IMR-90 (cell line): ENCODE data around the gene HYDIN. TPM values are rescaled to one million over a fixed set of nuclear protein-coding genes. Genes with fewer than 3 reads are reported as not detected.
"Not testable (repeated sequence)": the region's sequence is repeated elsewhere in the genome, so short reads cannot be mapped to it uniquely, and the experiment has no call there.

Experiments
- ATAC-seq: fragments of 200-7000 bp; cut with Tn5 transposase; 2 replicates; pipeline ENCODE4 v1.9.1; 2020; ENCODE audit warnings: low read depth, mild to moderate bottlenecking, moderate library complexity
- BruUV-seq: library from RNA; stranded (reverse); fragments of 400-500 nt; replicated peaks from 2 replicates; lab custom pipeline; 2021; lab: Mats Ljungman, UMichigan
- CTCF ChIA-PET: fragments of 300-600 bp; formaldehyde crosslinking; extraction: SDS; loops from one replicate; lab custom pipeline; 2021; ENCODE audit warnings: antibody characterized with exemption; lab: Yijun Ruan, JAX
- POLR2A ChIA-PET: fragments of 300-600 bp; sonication (Branson Sonifier 250); formaldehyde crosslinking; loops from one replicate; lab custom pipeline; 2022; ENCODE audit warnings: antibody characterized with exemption; ENCODE audit not compliant: unreplicated experiment; lab: Charles Lee
- DNase-seq: peaks from one replicate; pipeline ENCODE4 v3.0.0; 2013
- H2AFZ ChIP-seq: replicated peaks from 2 replicates; pipeline ENCODE3; 2013; ENCODE audit warnings: low read length, mild to moderate bottlenecking; ENCODE audit not compliant: poor library complexity
- H2AK5ac ChIP-seq: 2 replicates; pipeline ENCODE4 v1.6.1; 2013; ENCODE audit warnings: low read depth, low read length, inconsistent platforms
- H2AK9ac ChIP-seq: replicated peaks from 2 replicates; pipeline ENCODE3; 2013; ENCODE audit warnings: mild to moderate bottlenecking, low read depth, low read length, moderate library complexity; ENCODE audit not compliant: poor library complexity
- H2BK120ac ChIP-seq: 2 replicates; pipeline ENCODE4 v1.6.1; 2013; ENCODE audit warnings: low read depth, low read length, inconsistent platforms
- H2BK15ac ChIP-seq: 3 replicates; pipeline ENCODE4 v1.6.1; 2013; ENCODE audit warnings: low read depth, low read length, inconsistent platforms
- H2BK20ac ChIP-seq: 2 replicates; pipeline ENCODE4 v1.6.1; 2013; ENCODE audit warnings: low read depth, mild to moderate bottlenecking, inconsistent platforms, low read length, moderate library complexity
- H2BK5ac ChIP-seq: 2 replicates; pipeline ENCODE4 v1.6.1; 2013; ENCODE audit warnings: mild to moderate bottlenecking, low read depth, low read length, inconsistent platforms; ENCODE audit not compliant: poor library complexity, severe bottlenecking
- H3K14ac ChIP-seq: replicated peaks from 2 replicates; pipeline ENCODE4 v1.6.1; 2013; ENCODE audit warnings: low read depth, low read length, inconsistent platforms
- H3K18ac ChIP-seq: 2 replicates; pipeline ENCODE4 v1.6.1; 2013; ENCODE audit warnings: low read depth, low read length, control low read depth
- H3K23ac ChIP-seq: 2 replicates; pipeline ENCODE4 v1.6.1; 2013; ENCODE audit warnings: low read depth, low read length, inconsistent platforms
- H3K27ac ChIP-seq: 2 replicates; pipeline ENCODE4 v1.5.1; 2013; ENCODE audit warnings: mild to moderate bottlenecking, control low read depth, low read length; ENCODE audit not compliant: insufficient read depth
- H3K27me3 ChIP-seq: 2 replicates; pipeline ENCODE4 v1.6.1; 2013; ENCODE audit warnings: low read length; ENCODE audit not compliant: control insufficient read depth, insufficient read depth
- H3K36me3 ChIP-seq: 2 replicates; pipeline ENCODE4 v1.6.1; 2013; ENCODE audit warnings: low read length, mixed read lengths; ENCODE audit not compliant: control insufficient read depth, insufficient read depth
- H3K4ac ChIP-seq: 2 replicates; pipeline ENCODE4 v1.6.1; 2013; ENCODE audit warnings: low read depth, low read length, inconsistent platforms
- H3K4me1 ChIP-seq: 2 replicates; pipeline ENCODE4 v1.6.1; 2013; ENCODE audit warnings: low read length, mixed read lengths; ENCODE audit not compliant: control insufficient read depth, insufficient read depth
- H3K4me2 ChIP-seq: 2 replicates; pipeline ENCODE4 v1.6.1; 2013; ENCODE audit warnings: low read depth, mild to moderate bottlenecking, control low read depth, low read length, moderate library complexity
- H3K4me3 ChIP-seq: 2 replicates; pipeline ENCODE4 v1.5.1; 2013; ENCODE audit warnings: low read depth, mild to moderate bottlenecking, control low read depth, low read length, moderate library complexity; ENCODE audit not compliant: insufficient read depth
- H3K56ac ChIP-seq: 2 replicates; pipeline ENCODE4 v1.6.1; 2013; ENCODE audit warnings: low read length, inconsistent platforms; ENCODE audit not compliant: insufficient read depth; ENCODE audit errors: extremely low read depth
- H3K79me1 ChIP-seq, 2 experiments: 2 replicates each; pipeline ENCODE4 v1.6.1; 2013; ENCODE audit warnings: low read length in 2 of 2, inconsistent platforms in 1 of 2, low read depth in 1 of 2
- H3K9ac ChIP-seq: 2 replicates; pipeline ENCODE4 v1.6.1; 2013; ENCODE audit warnings: low read depth, low read length, control low read depth
- H3K9me1 ChIP-seq: 2 replicates; pipeline ENCODE4 v1.6.1; 2013; ENCODE audit warnings: low read length, inconsistent platforms; ENCODE audit not compliant: insufficient read depth
- H3K9me3 ChIP-seq: 2 replicates; pipeline ENCODE4 v1.6.1; 2013; ENCODE audit warnings: low read length; ENCODE audit not compliant: control insufficient read depth, insufficient read depth
- H4K20me1 ChIP-seq: 2 replicates; pipeline ENCODE4 v1.6.1; 2013; ENCODE audit warnings: low read length, inconsistent platforms; ENCODE audit not compliant: insufficient read depth
- H4K5ac ChIP-seq: 2 replicates; pipeline ENCODE4 v1.6.1; 2013; ENCODE audit warnings: mild to moderate bottlenecking, low read depth, low read length, control low read depth
- H4K8ac ChIP-seq, 2 experiments: 2 replicates each; pipeline ENCODE4 v1.6.1; 2013; ENCODE audit warnings: low read depth in 2 of 2, low read length in 2 of 2, control low read depth in 1 of 2, inconsistent platforms in 1 of 2
- H4K91ac ChIP-seq: 2 replicates; pipeline ENCODE4 v1.6.1; 2013; ENCODE audit warnings: low read depth, low read length, inconsistent platforms; ENCODE audit not compliant: insufficient read depth
- WGBS, 2 experiments: methylation state at CpG; one replicate each; pipeline versions ENCODE4 v1.1.5 to v1.1.7; 2013; ENCODE audit warnings: missing lambda C conversion rate in 2 of 2; ENCODE audit not compliant: insufficient read length in 1 of 2; ENCODE audit errors: extremely low coverage in 2 of 2; 5-methylcytosine and 5-hydroxymethylcytosine counted together
- dilution Hi-C: fragments of 300-500 bp; cut with HindIII; formaldehyde crosslinking; loops from one replicate; pipeline ENCODE4 v1.14.3; 2018; ENCODE audit warnings: low sequenced_read_pairs; ENCODE audit not compliant: unreplicated experiment
- in situ Hi-C: fragments of 300-500 bp; cut with MboI; formaldehyde crosslinking; loops from 3 replicates; pipeline ENCODE4 v1.14.3; 2019; ENCODE audit warnings: low sequenced_read_pairs, inconsistent platforms, mixed read lengths
- intact Hi-C: fragments of 100-400 bp; cut with micrococcal nuclease; formaldehyde crosslinking; loops from 2 replicates; pipeline ENCODE4 v1.10.0; 2022
- polyA plus RNA-seq, 3 experiments: library from polyadenylated mRNA; depleted of rRNA; stranded (reverse); fragments of >200 nt; gene quantifications; 2 replicates each; pipeline ENCODE4 v1.2.3, GENCODE V29; 2012; ENCODE audit warnings: low replicate concordance in 1 of 3
- total RNA-seq: library from RNA; depleted of rRNA; stranded (reverse); fragments of >200 nt; gene quantifications from 2 replicates; pipeline ENCODE4 v1.2.3, GENCODE V29; 2012

Gene HYDIN
- total and polyA plus RNA-seq, 2 of the 4 experiments (the other 2 are of a cell fraction) = 0.18 to 0.27 TPM

DNA sequence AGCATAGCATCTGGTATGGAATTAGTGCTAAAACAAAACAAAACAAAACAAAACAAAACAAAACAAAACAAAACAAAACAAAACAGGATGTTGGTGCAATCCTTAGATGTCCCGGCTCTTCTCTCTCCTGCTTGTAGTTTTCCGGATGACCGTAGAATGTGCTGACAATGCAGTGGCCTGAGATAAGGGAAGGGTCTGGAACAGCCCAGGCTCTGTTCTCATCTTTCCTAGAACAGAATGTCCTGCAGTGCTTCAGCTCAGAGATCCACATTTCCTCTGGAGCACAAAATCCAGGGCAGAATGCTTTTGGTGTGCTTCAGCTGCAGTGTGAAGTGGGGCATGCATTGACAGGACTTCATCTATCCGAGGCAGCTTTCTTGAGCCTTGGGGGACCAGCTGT, 345.9 kb downstream of the HYDIN start:
- H2AK9ac ChIP-seq, H4K8ac ChIP-seq, H3K36me3 ChIP-seq, H3K23ac ChIP-seq, H3K56ac ChIP-seq, H4K91ac ChIP-seq, H3K4ac ChIP-seq, H3K18ac ChIP-seq, dilution Hi-C loops, H2BK120ac ChIP-seq, H3K4me2 ChIP-seq, H2BK20ac ChIP-seq, H3K27me3 ChIP-seq, H3K27ac ChIP-seq, H2BK5ac ChIP-seq, H3K9me1 ChIP-seq, intact Hi-C loops, H4K20me1 ChIP-seq, H3K14ac ChIP-seq, BruUV-seq, H2AK5ac ChIP-seq, H3K4me1 ChIP-seq, H3K9ac ChIP-seq, H3K9me3 ChIP-seq, H3K79me1 ChIP-seq, DNase-seq, in situ Hi-C loops, H2BK15ac ChIP-seq, H3K4me3 ChIP-seq, H4K5ac ChIP-seq, POLR2A ChIA-PET, ATAC-seq, CTCF ChIA-PET, H2AFZ ChIP-seq: not testable (repeated sequence)
- no CpG with 5 or more reads among the region's 4 CpGs for WGBS, 2 experiments

DNA sequence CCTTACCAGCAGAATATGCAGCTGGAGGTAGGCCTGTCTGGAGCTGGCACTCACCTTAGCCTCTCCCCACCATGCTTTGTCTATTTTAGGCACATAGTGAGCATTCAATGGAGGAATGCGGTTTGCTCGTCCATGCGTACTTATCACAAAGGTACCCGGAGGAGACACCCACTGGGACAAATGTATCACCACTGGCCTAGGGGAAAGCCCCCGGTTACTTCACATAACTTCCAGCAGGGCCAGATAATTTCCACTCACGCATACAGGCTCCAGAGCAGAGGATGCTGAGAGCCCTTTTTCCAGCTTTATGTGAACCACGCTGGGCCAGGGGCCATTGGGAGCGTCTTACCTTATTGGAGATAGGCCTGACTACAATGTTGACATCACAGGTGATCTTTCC, 348.2 kb downstream of the HYDIN start:
- H4K20me1 ChIP-seq, H3K18ac ChIP-seq, CTCF ChIA-PET, dilution Hi-C loops, H3K23ac ChIP-seq, H2BK5ac ChIP-seq, H3K36me3 ChIP-seq, H2BK20ac ChIP-seq, H2BK120ac ChIP-seq, H3K27me3 ChIP-seq, BruUV-seq, H2AK5ac ChIP-seq, H4K8ac ChIP-seq, POLR2A ChIA-PET, DNase-seq, H3K4me3 ChIP-seq, H3K79me1 ChIP-seq, H3K27ac ChIP-seq, intact Hi-C loops, ATAC-seq, H3K14ac ChIP-seq, H2AFZ ChIP-seq, H3K56ac ChIP-seq, H3K9me3 ChIP-seq, H3K9ac ChIP-seq, H4K91ac ChIP-seq, H3K4me1 ChIP-seq, H2AK9ac ChIP-seq, in situ Hi-C loops, H3K4ac ChIP-seq, H4K5ac ChIP-seq, H3K9me1 ChIP-seq, H3K4me2 ChIP-seq, H2BK15ac ChIP-seq: not testable (repeated sequence)
- WGBS, 2 experiments = no CpG with 5 or more reads among the region's 8 CpGs
